ENCODE data around the gene ATP6V1G1. TPM values are rescaled to one million over a fixed set of nuclear protein-coding genes. Genes with fewer than 3 reads are reported as not detected.

ATP6V1G1 gene
- total RNA-seq, 1 donor from 2014 or later: 188 TPM

DNA sequence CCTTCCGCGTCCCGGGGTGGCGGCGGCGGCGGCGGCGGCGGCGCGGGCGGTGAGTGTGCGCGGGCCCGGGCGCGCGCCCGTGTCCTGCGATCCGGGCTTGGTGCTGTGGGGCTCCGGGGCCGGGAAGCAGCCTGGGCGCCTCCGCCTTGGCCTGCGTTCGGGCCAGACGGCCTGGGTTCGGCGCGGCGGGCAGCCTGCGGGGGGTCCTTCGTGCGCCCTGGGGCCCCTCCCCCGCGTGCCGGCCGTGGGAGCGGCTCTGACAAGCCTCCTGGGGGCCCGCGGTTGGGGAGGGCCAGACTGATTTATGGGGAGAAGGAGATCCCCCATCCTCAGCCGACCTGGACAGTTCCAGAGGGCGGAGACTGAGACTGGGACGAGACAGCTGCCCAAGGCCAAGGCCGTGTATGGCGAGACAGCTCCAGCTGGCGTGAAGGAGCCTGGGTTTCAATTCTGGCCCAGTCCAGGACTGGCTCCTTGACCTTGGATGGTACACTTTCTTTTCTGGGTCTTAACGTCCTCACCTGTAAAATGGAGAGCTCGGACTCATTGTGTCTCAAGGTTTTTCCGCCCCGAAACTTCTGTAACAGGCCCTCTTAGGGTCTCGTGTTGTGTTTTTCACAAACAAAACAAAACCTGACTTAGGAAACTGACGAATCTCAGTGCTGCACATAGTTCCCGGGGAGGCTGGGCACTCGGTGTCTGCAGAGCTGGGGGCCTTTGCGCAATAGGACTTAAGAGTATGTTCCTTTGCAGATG is 24.1 kb downstream of the ATP6V1G1 start:
- peak overlapping the region; percentile 78 for H3K9ac ChIP-seq (ENCODE audit: low read length)
- TF ChIP-seq, protein P1, sequence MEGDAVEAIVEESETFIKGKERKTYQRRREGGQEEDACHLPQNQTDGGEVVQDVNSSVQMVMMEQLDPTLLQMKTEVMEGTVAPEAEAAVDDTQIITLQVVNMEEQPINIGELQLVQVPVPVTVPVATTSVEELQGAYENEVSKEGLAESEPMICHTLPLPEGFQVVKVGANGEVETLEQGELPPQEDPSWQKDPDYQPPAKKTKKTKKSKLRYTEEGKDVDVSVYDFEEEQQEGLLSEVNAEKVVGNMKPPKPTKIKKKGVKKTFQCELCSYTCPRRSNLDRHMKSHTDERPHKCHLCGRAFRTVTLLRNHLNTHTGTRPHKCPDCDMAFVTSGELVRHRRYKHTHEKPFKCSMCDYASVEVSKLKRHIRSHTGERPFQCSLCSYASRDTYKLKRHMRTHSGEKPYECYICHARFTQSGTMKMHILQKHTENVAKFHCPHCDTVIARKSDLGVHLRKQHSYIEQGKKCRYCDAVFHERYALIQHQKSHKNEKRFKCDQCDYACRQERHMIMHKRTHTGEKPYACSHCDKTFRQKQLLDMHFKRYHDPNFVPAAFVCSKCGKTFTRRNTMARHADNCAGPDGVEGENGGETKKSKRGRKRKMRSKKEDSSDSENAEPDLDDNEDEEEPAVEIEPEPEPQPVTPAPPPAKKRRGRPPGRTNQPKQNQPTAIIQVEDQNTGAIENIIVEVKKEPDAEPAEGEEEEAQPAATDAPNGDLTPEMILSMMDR (IDR thresholded peaks at IDR 0.05; ENCODE audit: insufficient read depth, low read depth, low read length): no peak
- TF ChIP-seq EZH2 (IDR thresholded peaks at IDR 0.05; ENCODE audit: insufficient read depth, low read length): no peak
- peaks cover 5% of the 10 kb centered on the region for H4K20me1 ChIP-seq (ENCODE audit: insufficient read depth, low read length)
- H3K4me2 ChIP-seq (ENCODE audit: low read length): peak overlapping the region; percentile 87
- H3K27ac ChIP-seq (ENCODE audit: low read depth, low read length): peak overlapping the region; percentile 64
- FAIRE-seq: no peak
- no peaks in the 10 kb centered on the region for H3K9me3 Mint-ChIP-seq (ENCODE audit: unreplicated experiment)
- H3K4me3 ChIP-seq (ENCODE audit: insufficient read depth, low read depth, low read length): peak overlapping the region; percentile 64
- no peaks in the 10 kb centered on the region for H3K9me3 ChIP-seq (ENCODE audit: insufficient read depth, low read depth, low read length)
- peaks cover 6% of the 10 kb centered on the region for H3K79me2 ChIP-seq (ENCODE audit: insufficient read depth, low read length)
- DNase-seq (ENCODE audit: low read depth): peak; percentile 55
- peak overlapping the region; percentile 90 for H2AFZ ChIP-seq (ENCODE audit: low read depth, low read length)
- peaks cover 22% of the 10 kb centered on the region for H3K4me1 Mint-ChIP-seq (ENCODE audit: low read depth, unreplicated experiment)
- H3K36me3 Mint-ChIP-seq (ENCODE audit: low read depth, unreplicated experiment): peaks cover 8% of the 10 kb centered on the region
- H3K36me3 ChIP-seq (ENCODE audit: insufficient read depth, low read length): no peaks in the 10 kb centered on the region
- H3K4me3 Mint-ChIP-seq (ENCODE audit: unreplicated experiment): peak overlapping the region; percentile 82
- peak overlapping the region; percentile 47 for H3K27ac Mint-ChIP-seq (ENCODE audit: unreplicated experiment)
- H3K27me3 ChIP-seq (ENCODE audit: insufficient read depth, low read length): no peaks in the 10 kb centered on the region
- H3K27me3 Mint-ChIP-seq (ENCODE audit: low read depth, unreplicated experiment): no peaks in the 10 kb centered on the region
- peaks cover 8% of the 10 kb centered on the region for H3K4me1 ChIP-seq (ENCODE audit: insufficient read depth, low read length)

DNA sequence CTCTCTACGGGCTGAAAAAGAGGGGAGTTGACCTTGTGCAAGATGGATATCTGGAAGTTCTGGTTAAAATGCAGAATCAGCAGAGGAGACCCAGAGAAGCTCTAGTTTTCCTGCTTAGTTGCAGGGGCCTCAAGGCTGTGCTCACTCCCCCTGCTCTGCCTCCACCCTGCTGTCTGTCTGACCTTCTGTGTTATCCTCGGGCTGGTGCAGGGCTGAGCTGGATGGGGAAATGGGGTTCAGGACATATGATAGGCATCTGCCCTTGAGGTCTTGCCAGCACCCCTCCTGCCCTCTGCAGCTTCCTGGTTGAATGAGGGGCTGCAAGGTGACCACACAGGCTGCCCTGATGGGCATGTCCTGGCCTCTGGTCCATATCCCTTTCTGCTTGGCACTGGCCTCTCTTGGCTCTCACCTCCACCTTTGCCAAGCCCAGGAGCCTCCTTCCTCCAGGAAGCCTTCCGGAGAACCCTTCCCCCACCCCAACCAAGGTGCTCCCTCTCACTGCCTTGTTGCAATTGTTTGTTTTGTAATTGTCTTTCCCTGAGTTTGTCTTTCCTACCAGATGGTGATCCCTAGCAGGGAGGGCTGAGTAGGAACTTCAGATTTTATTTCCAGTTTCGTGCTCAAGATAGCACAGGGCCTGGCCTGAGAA is 24.8 kb downstream of the ATP6V1G1 start:
- no peak for FAIRE-seq
- peak overlapping the region; percentile 47 for H3K27ac Mint-ChIP-seq (ENCODE audit: unreplicated experiment)

More for the DNA sequence above, 24.8 kb downstream of the ATP6V1G1 start:
- H3K27me3 Mint-ChIP-seq (ENCODE audit: low read depth, unreplicated experiment): no peaks in the 10 kb centered on the region
- no peaks in the 10 kb centered on the region for H3K9me3 Mint-ChIP-seq (ENCODE audit: unreplicated experiment)
- no peak for DNase-seq (ENCODE audit: low read depth)
- H3K9ac ChIP-seq (ENCODE audit: low read length): peak overlapping the region; percentile 78
- H3K36me3 Mint-ChIP-seq (ENCODE audit: low read depth, unreplicated experiment): peaks cover 8% of the 10 kb centered on the region
- H3K36me3 ChIP-seq (ENCODE audit: insufficient read depth, low read length): no peaks in the 10 kb centered on the region
- no peaks in the 10 kb centered on the region for H3K27me3 ChIP-seq (ENCODE audit: insufficient read depth, low read length)
- H3K9me3 ChIP-seq (ENCODE audit: insufficient read depth, low read depth, low read length): no peaks in the 10 kb centered on the region
- peaks cover 8% of the 10 kb centered on the region for H3K4me1 ChIP-seq (ENCODE audit: insufficient read depth, low read length)
- peak overlapping the region; percentile 82 for H3K4me3 Mint-ChIP-seq (ENCODE audit: unreplicated experiment)
- H4K20me1 ChIP-seq (ENCODE audit: insufficient read depth, low read length): peaks cover 5% of the 10 kb centered on the region
- no peak overlapping the region for H2AFZ ChIP-seq (ENCODE audit: low read depth, low read length)
- peaks cover 6% of the 10 kb centered on the region for H3K79me2 ChIP-seq (ENCODE audit: insufficient read depth, low read length)
- no peak overlapping the region for H3K27ac ChIP-seq (ENCODE audit: low read depth, low read length)
- H3K4me3 ChIP-seq (ENCODE audit: insufficient read depth, low read depth, low read length): peak overlapping the region; percentile 64
- H3K4me1 Mint-ChIP-seq (ENCODE audit: low read depth, unreplicated experiment): peaks cover 15% of the 10 kb centered on the region
- TF ChIP-seq EZH2 (IDR thresholded peaks at IDR 0.05; ENCODE audit: insufficient read depth, low read length): no peak
- TF ChIP-seq, protein P1 (IDR thresholded peaks at IDR 0.05; ENCODE audit: insufficient read depth, low read depth, low read length): no peak
- peak overlapping the region; percentile 87 for H3K4me2 ChIP-seq (ENCODE audit: low read length)

Data from astrocyte (in vitro differentiated cells and primary cell).